B cell (primary cell): ENCODE data around the gene PPP4C. TPM values are rescaled to one million over a fixed set of nuclear protein-coding genes. Genes with fewer than 3 reads are reported as not detected.

Experiments
- ATAC-seq: fragments of 200-7000 bp; cut with Tn5 transposase; one replicate; pipeline ENCODE4 v1.10.0; 2021; ENCODE audit warnings: low read depth, mild to moderate bottlenecking, moderate number of reproducible peaks, moderate library complexity
- CTCF ChIA-PET: fragments of 350-600 bp; sonication (Branson Sonifier 250); formaldehyde crosslinking; loops from one replicate; lab custom pipeline; 2021; ENCODE audit warnings: antibody characterized with exemption, inconsistent platforms; lab: Charles Lee
- POLR2A ChIA-PET: fragments of 350-600 bp; sonication (Branson Sonifier 250); formaldehyde crosslinking; loops from one replicate; lab custom pipeline; 2021; ENCODE audit warnings: antibody characterized with exemption; lab: Charles Lee
- DNase-seq: peaks from one replicate; pipeline ENCODE4 v3.0.0; 2013
- H2AFZ ChIP-seq: 2 replicates; pipeline ENCODE4 v1.6.1; 2012; ENCODE audit warnings: mild to moderate bottlenecking, low read depth, low read length; ENCODE audit not compliant: insufficient read depth, poor library complexity, severe bottlenecking
- H3K27ac ChIP-seq, 2 donors: 1 replicate in 1 of 2; 2 replicates in 1 of 2; pipeline ENCODE4 v1.5.1; 2012 to 2013; ENCODE audit warnings: low read length in 2 of 2, mild to moderate bottlenecking in 2 of 2, moderate library complexity in 1 of 2
- H3K27me3 ChIP-seq, 4 experiments: fragments of 200-600 bp in 1 of 4; sonication (generic) in 1 of 4; replicated peaks in 1 of 4; 1 replicate in 2 of 4; 2 replicates in 2 of 4; pipeline versions ENCODE4 v1.6.1 to v1.7.0; 2013 to 2016; ENCODE audit warnings: low read length in 3 of 4, mild to moderate bottlenecking in 2 of 4, mixed read lengths in 1 of 4, moderate library complexity in 1 of 4; ENCODE audit not compliant: insufficient read depth in 4 of 4, control insufficient read depth in 3 of 4; ENCODE audit errors: control extremely low read depth in 1 of 4
- H3K36me3 ChIP-seq, 2 experiments: replicated peaks in 1 of 2; 1 replicate in 1 of 2; 2 replicates in 1 of 2; pipeline versions ENCODE4 v1.6.1 to v1.7.1; 2013; ENCODE audit warnings: low read length in 1 of 2; ENCODE audit not compliant: insufficient read depth in 2 of 2, control insufficient read depth in 1 of 2; ENCODE audit errors: control extremely low read depth in 1 of 2, extremely low read depth in 1 of 2
- H3K4me1 ChIP-seq, 2 donors: fragments of 200-600 bp in 1 of 2; sonication (generic) in 1 of 2; 1 replicate in 1 of 2; 2 replicates in 1 of 2; pipeline versions ENCODE4 v1.5.1 to v1.6.1; 2013 to 2017; ENCODE audit warnings: low read length in 2 of 2; ENCODE audit not compliant: control insufficient read depth in 2 of 2, insufficient read depth in 2 of 2
- H3K4me2 ChIP-seq: replicated peaks from 2 replicates; pipeline ENCODE3; 2012; ENCODE audit warnings: mild to moderate bottlenecking, low read depth, low read length; ENCODE audit not compliant: poor library complexity, severe bottlenecking
- H3K4me3 ChIP-seq, 5 experiments: fragments of 200-600 bp in 1 of 5; sonication (generic) in 1 of 5; 1 replicate in 3 of 5; 2 replicates in 2 of 5; pipeline versions ENCODE4 v1.5.1 to v1.7.0; 2011 to 2016; ENCODE audit warnings: low read length in 4 of 5, mild to moderate bottlenecking in 4 of 5, low read depth in 2 of 5, control low read depth in 1 of 5, moderate library complexity in 1 of 5; ENCODE audit not compliant: insufficient read depth in 1 of 5; ENCODE audit errors: control extremely low read depth in 1 of 5, extremely low read depth in 1 of 5
- H3K79me2 ChIP-seq: fragments of 200-600 bp; sonication (generic); one replicate; pipeline ENCODE4 v1.6.0; 2016; ENCODE audit warnings: low read length; ENCODE audit not compliant: control insufficient read depth, insufficient read depth
- H3K9ac ChIP-seq: fragments of 200-600 bp; sonication (generic); 2 replicates; pipeline ENCODE4 v1.6.1; 2017; ENCODE audit warnings: mild to moderate bottlenecking, low read length, moderate library complexity
- H3K9me3 ChIP-seq, 3 donors: one replicate each; pipeline versions ENCODE4 v1.6.1 to v1.7.1; 2013; ENCODE audit warnings: low read length in 2 of 3; ENCODE audit not compliant: control insufficient read depth in 2 of 3, insufficient read depth in 1 of 3; ENCODE audit errors: control extremely low read depth in 1 of 3
- H4K20me1 ChIP-seq: 2 replicates; pipeline ENCODE4 v1.6.0; 2012; ENCODE audit warnings: mild to moderate bottlenecking, low read length; ENCODE audit not compliant: insufficient read depth, control insufficient read depth, poor library complexity, severe bottlenecking
- H3K27ac Mint-ChIP-seq: one replicate; pipeline ENCODE4 v1.8.0; 2021; ENCODE audit warnings: mixed read lengths
- H3K27me3 Mint-ChIP-seq: one replicate; pipeline ENCODE4 v1.8.0; 2021; ENCODE audit warnings: mixed read lengths
- H3K4me1 Mint-ChIP-seq: one replicate; pipeline ENCODE4 v1.8.0; 2021; ENCODE audit warnings: mixed read lengths
- H3K4me3 Mint-ChIP-seq: one replicate; pipeline ENCODE4 v1.8.0; 2021; ENCODE audit warnings: mixed read lengths
- H3K9me3 Mint-ChIP-seq: one replicate; pipeline ENCODE4 v1.8.0; 2022; ENCODE audit warnings: mixed read lengths; ENCODE audit not compliant: insufficient read depth
- CTCF ChIP-seq: fragments of 200-600 bp; IDR thresholded peaks from one replicate; pipeline ENCODE4 v1.8.0; 2022; ENCODE audit warnings: antibody characterized with exemption, mild to moderate bottlenecking
- EZH2 ChIP-seq: IDR thresholded peaks from 2 replicates; pipeline ENCODE4 v1.6.1; 2012; ENCODE audit warnings: borderline replicate concordance, low read depth, mild to moderate bottlenecking, moderate library complexity, low read length; ENCODE audit not compliant: insufficient read depth, poor library complexity, severe bottlenecking
- WGBS: methylation state at CpG from one replicate; pipeline ENCODE4 v1.1.5; 2013; ENCODE audit warnings: missing lambda C conversion rate; ENCODE audit not compliant: insufficient coverage; 5-methylcytosine and 5-hydroxymethylcytosine counted together
- intact Hi-C: fragments of 100-400 bp; cut with micrococcal nuclease; formaldehyde crosslinking; loops from one replicate; pipeline ENCODE4 v1.10.0; 2022
- polyA plus RNA-seq: library from polyadenylated mRNA; depleted of rRNA; stranded (reverse); fragments of >200 nt; gene quantifications from 2 replicates; pipeline ENCODE4 v1.2.3, GENCODE V29; 2012
- total RNA-seq, 2 donors: library from RNA; stranded (reverse); fragments of 120-200 nt in 1 of 2; gene quantifications; 1 replicate in 1 of 2; 2 replicates in 1 of 2; pipeline versions ENCODE4 v1.2.3 to v1.2.4, GENCODE V29; 2013 to 2022

The PPP4C gene
- total and polyA plus RNA-seq, 2 donors (not counting 1 experiment from before 2014, with no cell fraction given), result 93.3 to 106 TPM

DNA sequence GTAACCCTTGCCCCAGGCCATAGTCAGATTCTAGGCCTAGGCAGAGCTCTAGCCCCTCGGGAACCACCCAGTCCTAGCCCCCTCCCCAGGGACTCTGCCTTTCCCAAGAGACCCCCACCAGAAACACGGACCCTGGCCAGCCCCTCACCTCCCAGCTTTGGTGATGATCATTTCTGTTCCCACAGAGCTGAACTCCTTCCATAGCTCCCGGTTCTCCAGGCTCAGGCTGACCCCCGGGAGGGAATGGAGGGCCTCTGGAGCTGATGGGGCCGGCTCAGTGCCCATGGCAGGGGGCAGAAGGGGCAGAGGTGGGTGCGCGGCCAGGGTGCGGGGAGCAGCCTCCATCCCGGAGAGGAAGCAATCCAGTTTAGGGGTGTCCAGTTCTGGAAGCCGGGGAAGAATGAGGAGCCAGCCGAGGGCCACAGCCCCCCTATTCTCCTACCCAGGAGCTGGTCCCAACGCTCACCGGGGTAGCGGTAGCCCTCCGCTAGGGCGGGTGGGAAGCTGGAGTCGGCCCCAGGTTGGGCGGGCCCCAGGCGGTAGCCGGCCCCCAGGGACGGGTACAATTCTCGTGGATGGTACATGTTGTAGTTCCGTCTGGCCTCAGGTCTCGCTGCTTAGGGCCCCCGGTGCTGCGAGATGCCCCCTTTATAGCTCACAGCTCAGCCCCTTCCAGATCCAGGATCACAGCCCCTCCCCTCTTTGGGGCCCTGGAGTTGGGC lies 15.0 kb downstream of the PPP4C start:
- Histone ChIP-seq H3K9ac (peak overlapping the region; percentile 71), H3K4me2 (peak overlapping the region; percentile 95), H3K27ac (no peak overlapping the region), H3K36me3 (peaks cover 0 to 21% of the 10 kb centered on the region in 2 experiments), H3K79me2 (peaks cover 21% of the 10 kb centered on the region), H3K27me3 (no peaks in the 10 kb centered on the region), H3K4me1 (peaks cover 33 to 57% of the 10 kb centered on the region in 2 donors), H3K4me3 (peak overlapping the region in 2 of 5 experiments; percentile 52 to 70), H4K20me1 (no peaks in the 10 kb centered on the region), H3K9me3 (no peaks in the 10 kb centered on the region), H2AFZ (peak overlapping the region; percentile 99)
- Mint-ChIP-seq H3K4me3 (peak overlapping the region; percentile 92), H3K27ac (peak overlapping the region; percentile 69), H3K9me3 (no peaks in the 10 kb centered on the region), H3K4me1 (peaks cover 52% of the 10 kb centered on the region), H3K27me3 (no peaks in the 10 kb centered on the region)
- DNase-seq, result peak; percentile 32
- CTCF ChIA-PET, result interaction anchor here (0.8 to 4.6 kb wide), 15 partner anchors 10 to 318 kb away, joined by 3 to 49 read pairs (median 17); partner anchors contain the start of genes ALDOA, CORO1A, GDPD3 and PPP4C
- TF ChIP-seq EZH2 (no peak), CTCF (no peak)
- POLR2A ChIA-PET, result interaction anchor here (0.5 to 6.8 kb wide), 9 partner anchors 13 to 164 kb away, joined by 3 to 97 read pairs (median 5); partner anchors contain the start of genes ALDOA, CORO1A, KCTD13 and TAOK2
- no peak for ATAC-seq
- WGBS, result 84% methylated on average over 17 of the region's 26 CpGs
- intact Hi-C loops, result loop anchor here (10.0 kb wide), 2 partner anchors 284 to 544 kb away; partner anchors contain the start of genes MYL11 and TBC1D10B
